ENCODE data around the gene ZBTB16.

Gene ZBTB16

GRCh38 chr11:114064216-114064615 lies 4.7 kb downstream of the ZBTB16 start:
- DNase-seq (ENCODE audit: low read depth), result no peak

- no peak for DNase-seq (ENCODE audit: low read depth)
These were observed 5.6 kb downstream of the ZBTB16 start for GRCh38 chr11:114065094-114065493.

GRCh38 chr11:114066046-114066648 lies 6.6 kb downstream of the ZBTB16 start:
- no peak for DNase-seq (ENCODE audit: low read depth)

- no peak for DNase-seq (ENCODE audit: low read depth)
These were observed 8.8 kb downstream of the ZBTB16 start for GRCh38 chr11:114068327-114068726.

- DNase-seq (ENCODE audit: low read depth), result no peak
These were observed 11.1 kb downstream of the ZBTB16 start for GRCh38 chr11:114070464-114071139.

GRCh38 chr11:114073007-114073827 lies 13.7 kb downstream of the ZBTB16 start:
- no peak for DNase-seq (ENCODE audit: low read depth)

GRCh38 chr11:114073828-114074381 lies 14.4 kb downstream of the ZBTB16 start:
- no peak for DNase-seq (ENCODE audit: low read depth)

- no peak for DNase-seq (ENCODE audit: low read depth)
These were observed 15.2 kb downstream of the ZBTB16 start for GRCh38 chr11:114074546-114075343.

GRCh38 chr11:114075344-114075610 lies 15.8 kb downstream of the ZBTB16 start:
- DNase-seq (ENCODE audit: low read depth), result no peak

GRCh38 chr11:114075891-114076441 lies 16.5 kb downstream of the ZBTB16 start:
- peak; percentile 32 for DNase-seq (ENCODE audit: low read depth)

GRCh38 chr11:114076921-114077331 lies 17.4 kb downstream of the ZBTB16 start:
- DNase-seq (ENCODE audit: low read depth), result no peak

- no peak for DNase-seq (ENCODE audit: low read depth)
These were observed 18.2 kb downstream of the ZBTB16 start for GRCh38 chr11:114077482-114078305.

- no peak for DNase-seq (ENCODE audit: low read depth)
These were observed 18.9 kb downstream of the ZBTB16 start for GRCh38 chr11:114078423-114078822.

- no peak for DNase-seq (ENCODE audit: low read depth)
These were observed 20.1 kb downstream of the ZBTB16 start for GRCh38 chr11:114079511-114080065.

- DNase-seq (ENCODE audit: low read depth), result no peak
These were observed 20.7 kb downstream of the ZBTB16 start for GRCh38 chr11:114080219-114080618.

- DNase-seq (ENCODE audit: low read depth), result no peak
These were observed 21.3 kb downstream of the ZBTB16 start for GRCh38 chr11:114080769-114081168.

- no peak for DNase-seq (ENCODE audit: low read depth)
These were observed 22.3 kb downstream of the ZBTB16 start for GRCh38 chr11:114081641-114082414.

- no peak for DNase-seq (ENCODE audit: low read depth)
These were observed 22.9 kb downstream of the ZBTB16 start for GRCh38 chr11:114082415-114082748.

- no peak for DNase-seq (ENCODE audit: low read depth)
These were observed 23.3 kb downstream of the ZBTB16 start for GRCh38 chr11:114082767-114083181.
